Gastrocnemius medialis (tissue), 4 donors: Measurements from ENCODE around the gene B3GNT2. TPM values are rescaled to one million over a fixed set of nuclear protein-coding genes. Genes with fewer than 3 reads are reported as not detected.

Experiments
- ATAC-seq, 2 donors: fragments of 150-250 bp; one replicate each; pipeline ENCODE4 v1.9.1; 2016
- DNase-seq, 2 donors: peaks; one replicate each; pipeline ENCODE4 v3.0.0-alpha.2; 2019
- H3K27ac ChIP-seq, 4 donors: fragments of 200-600 bp; sonication (generic); 1 replicate in 1 of 4; 2 replicates in 3 of 4; pipeline ENCODE4 v1.5.1; 2016 to 2018; ENCODE audit warnings: mild to moderate bottlenecking in 2 of 4, moderate library complexity in 1 of 4
- H3K27me3 ChIP-seq, 3 donors: fragments of 200-600 bp; sonication (generic) in 2 of 3; 1 replicate in 1 of 3; 2 replicates in 2 of 3; pipeline versions ENCODE4 v1.5.1 to v1.6.0; 2016 to 2019; ENCODE audit warnings: mild to moderate bottlenecking in 1 of 3, moderate library complexity in 1 of 3
- H3K36me3 ChIP-seq, 2 donors: fragments of 200-600 bp; sonication (generic) in 1 of 2; one replicate each; pipeline ENCODE4 v1.5.1; 2017 to 2018
- H3K4me1 ChIP-seq, 2 donors: fragments of 200-600 bp; sonication (generic) in 1 of 2; one replicate each; pipeline ENCODE4 v1.5.1; 2016 to 2017; ENCODE audit warnings: mild to moderate bottlenecking in 2 of 2
- H3K4me3 ChIP-seq, 4 donors: fragments of 200-600 bp; sonication (generic) in 3 of 4; 1 replicate in 1 of 4; 2 replicates in 3 of 4; pipeline ENCODE4 v1.5.1; 2016 to 2019; ENCODE audit warnings: mild to moderate bottlenecking in 2 of 4
- H3K9me3 ChIP-seq, 3 donors: fragments of 200-600 bp; sonication (generic) in 2 of 3; 1 replicate in 1 of 3; 2 replicates in 2 of 3; pipeline ENCODE4 v1.5.1; 2016 to 2019
- CTCF ChIP-seq, 5 experiments: fragments of 450-650 bp in 3 of 5; fragments of 200-600 bp in 2 of 5; sonication (generic) in 2 of 5; IDR thresholded peaks in 4 of 5; conservative IDR thresholded peaks in 1 of 5; 1 replicate in 4 of 5; 2 replicates in 1 of 5; pipeline ENCODE4 v1.5.1; 2016 to 2019; ENCODE audit warnings: antibody characterized with exemption in 5 of 5, mild to moderate bottlenecking in 3 of 5, moderate library complexity in 3 of 5
- POLR2A ChIP-seq, 2 donors: fragments of 450-650 bp; IDR thresholded peaks; one replicate each; pipeline ENCODE4 v1.6.1; 2017; ENCODE audit warnings: antibody characterized with exemption in 2 of 2, mild to moderate bottlenecking in 2 of 2, moderate library complexity in 2 of 2
- in situ Hi-C, 4 donors: fragments of 200-750 bp; cut with MboI; loops; one replicate each; pipeline versions ENCODE4 v1.15.0 to v1.8.0; 2017; ENCODE audit warnings: low sequenced_read_pairs in 4 of 4
- intact Hi-C: fragments of 100-400 bp; cut with DNase I; formaldehyde crosslinking; loops from one replicate; pipeline ENCODE4 v1.15.1; 2023; ENCODE audit warnings: low total_unique reads
- total RNA-seq, 4 donors: library from RNA; depleted of rRNA; stranded (reverse); fragments of >200 nt; gene quantifications; one replicate each; pipeline versions ENCODE4 v1.1.0 to v1.2.3, GENCODE V29; 2016

B3GNT2 gene
- total RNA-seq, 4 donors from 2014 or later = 3.6 to 4.8 (median 4.0) TPM

GRCh38 chr2:62221141-62221540, 25.2 kb downstream of the B3GNT2 start:
- Histone ChIP-seq H3K4me1 (peaks cover 0 to 6% of the 10 kb centered on the region in 2 donors), H3K27me3 (no peaks in the 10 kb centered on the region), H3K9me3 (no peaks in the 10 kb centered on the region), H3K36me3 (no peaks in the 10 kb centered on the region), H3K27ac (peak overlapping the region in 1 of 4 donors; percentile 37), H3K4me3 (no peak overlapping the region)
- intact Hi-C loops (no loop called here), in situ Hi-C loops (no loop called here)
- no peak for ATAC-seq
- DNase-seq = no peak
- TF ChIP-seq CTCF (IDR thresholded peaks at IDR 0.05 in 4 of 5, conservative IDR thresholded peaks at IDR 0.05 in 1 of 5) = no peak
- TF ChIP-seq POLR2A (IDR thresholded peaks at IDR 0.05) = no peak

DNA sequence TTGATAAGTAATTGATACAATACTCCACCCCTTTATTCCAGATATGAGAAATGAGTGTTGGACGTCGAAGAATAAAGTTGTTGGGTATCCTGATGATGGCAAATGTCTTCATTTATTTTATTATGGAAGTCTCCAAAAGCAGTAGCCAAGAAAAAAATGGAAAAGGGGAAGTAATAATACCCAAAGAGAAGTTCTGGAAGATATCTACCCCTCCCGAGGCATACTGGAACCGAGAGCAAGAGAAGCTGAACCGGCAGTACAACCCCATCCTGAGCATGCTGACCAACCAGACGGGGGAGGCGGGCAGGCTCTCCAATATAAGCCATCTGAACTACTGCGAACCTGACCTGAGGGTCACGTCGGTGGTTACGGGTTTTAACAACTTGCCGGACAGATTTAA, 26.3 kb downstream of the B3GNT2 start:
- no peak for TF ChIP-seq POLR2A (IDR thresholded peaks at IDR 0.05)
- ATAC-seq = no peak
- no peak overlapping the region for H3K4me3 ChIP-seq
- no peaks in the 10 kb centered on the region for H3K9me3 ChIP-seq
- intact Hi-C loops = no loop called here
- DNase-seq = no peak
- no peaks in the 10 kb centered on the region for H3K36me3 ChIP-seq
- H3K27ac ChIP-seq = no peak overlapping the region
- no peaks in the 10 kb centered on the region for H3K27me3 ChIP-seq
- in situ Hi-C loops = no loop called here
- H3K4me1 ChIP-seq = peaks cover 0 to 6% of the 10 kb centered on the region in 2 donors

GRCh38 chr2:62222674-62223073, 26.8 kb downstream of the B3GNT2 start:
- Histone ChIP-seq H3K9me3 (no peaks in the 10 kb centered on the region), H3K4me1 (peaks cover 0 to 6% of the 10 kb centered on the region in 2 donors), H3K4me3 (no peak overlapping the region), H3K36me3 (no peaks in the 10 kb centered on the region), H3K27me3 (no peaks in the 10 kb centered on the region), H3K27ac (no peak overlapping the region)
- ATAC-seq = no peak
- no peak for DNase-seq
- in situ Hi-C loops = no loop called here
- intact Hi-C loops = no loop called here
- TF ChIP-seq CTCF (IDR thresholded peaks at IDR 0.05 in 4 of 5, conservative IDR thresholded peaks at IDR 0.05 in 1 of 5) = no peak
- TF ChIP-seq POLR2A (IDR thresholded peaks at IDR 0.05) = no peak

DNA sequence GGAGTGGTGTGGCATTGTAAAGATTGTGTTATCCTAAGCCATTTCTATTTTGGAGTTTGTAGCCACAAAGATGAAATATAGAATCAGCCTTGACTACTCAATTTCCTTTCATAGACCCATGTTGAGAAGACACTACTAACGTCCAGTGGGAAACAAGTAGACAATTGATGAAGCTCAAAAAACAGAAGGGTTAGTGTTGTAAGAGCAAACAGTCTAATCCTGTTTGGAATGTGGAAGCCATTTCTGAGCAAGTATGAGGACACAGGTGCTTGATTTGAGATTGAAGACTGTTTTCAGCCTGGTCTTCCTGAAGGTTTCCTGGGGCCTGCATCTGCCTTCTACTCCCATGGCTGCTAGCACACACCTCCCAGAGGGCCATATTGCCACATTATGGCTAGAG, 29.1 kb downstream of the B3GNT2 start:
- H3K27me3 ChIP-seq = no peaks in the 10 kb centered on the region
- no peak overlapping the region for H3K4me3 ChIP-seq
- no peaks in the 10 kb centered on the region for H3K9me3 ChIP-seq
- in situ Hi-C loops (no loop called here), intact Hi-C loops (no loop called here)
- TF ChIP-seq CTCF (IDR thresholded peaks at IDR 0.05 in 4 of 5, conservative IDR thresholded peaks at IDR 0.05 in 1 of 5) (no peak), POLR2A (IDR thresholded peaks at IDR 0.05) (no peak)
- DNase-seq = no peak
- no peaks in the 10 kb centered on the region for H3K4me1 ChIP-seq
- H3K36me3 ChIP-seq = no peaks in the 10 kb centered on the region
- ATAC-seq = no peak
- no peak overlapping the region for H3K27ac ChIP-seq

DNA sequence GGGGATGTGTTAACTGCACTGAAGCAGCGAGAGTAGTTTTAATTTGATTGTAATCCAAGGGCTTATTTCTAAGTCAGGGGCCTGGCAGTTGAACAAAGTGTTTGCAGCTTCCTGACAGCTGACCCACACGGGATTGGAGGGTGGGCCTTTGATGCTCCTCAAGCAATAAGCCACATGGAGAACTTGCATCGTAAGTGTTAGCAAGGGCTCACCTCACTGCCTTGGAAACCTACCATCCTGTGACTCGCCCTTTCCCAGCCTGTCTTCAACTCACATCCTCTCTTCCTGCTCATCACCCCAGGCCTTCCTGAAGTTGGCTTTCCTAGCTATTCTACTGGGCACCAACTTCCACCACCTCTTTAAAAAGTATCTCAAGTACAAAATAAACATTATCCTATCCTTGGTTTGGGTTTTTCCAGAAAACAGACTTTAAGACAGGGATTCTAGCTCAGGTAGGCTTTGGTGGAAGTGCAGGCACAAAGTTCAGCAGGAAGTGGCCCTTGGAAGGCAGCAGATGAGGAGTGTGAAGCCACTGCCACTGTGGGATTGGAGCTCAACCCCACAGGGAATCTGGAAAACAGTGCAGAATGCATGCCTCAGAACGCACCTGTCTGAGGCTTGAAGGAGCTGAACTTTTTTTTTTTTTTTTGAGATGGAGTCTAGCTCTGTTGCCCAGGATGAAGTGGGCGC, 31.6 kb downstream of the B3GNT2 start:
- no peak overlapping the region for H3K27ac ChIP-seq
- ATAC-seq (no peak), DNase-seq (no peak)
- TF ChIP-seq POLR2A (IDR thresholded peaks at IDR 0.05) (no peak), CTCF (IDR thresholded peaks at IDR 0.05 in 4 of 5, conservative IDR thresholded peaks at IDR 0.05 in 1 of 5) (no peak)
- H3K27me3 ChIP-seq = no peaks in the 10 kb centered on the region
- no peaks in the 10 kb centered on the region for H3K9me3 ChIP-seq
- intact Hi-C loops = no loop called here
- H3K4me1 ChIP-seq = no peaks in the 10 kb centered on the region
- in situ Hi-C loops = no loop called here
- no peak overlapping the region for H3K4me3 ChIP-seq
- H3K36me3 ChIP-seq = no peaks in the 10 kb centered on the region
